ENCODE results near the gene LRCH2.
"Not testable (repeated sequence)": the region's sequence is repeated elsewhere in the genome, so short reads cannot be mapped to it uniquely, and the experiment has no call there.

Gene LRCH2

DNA sequence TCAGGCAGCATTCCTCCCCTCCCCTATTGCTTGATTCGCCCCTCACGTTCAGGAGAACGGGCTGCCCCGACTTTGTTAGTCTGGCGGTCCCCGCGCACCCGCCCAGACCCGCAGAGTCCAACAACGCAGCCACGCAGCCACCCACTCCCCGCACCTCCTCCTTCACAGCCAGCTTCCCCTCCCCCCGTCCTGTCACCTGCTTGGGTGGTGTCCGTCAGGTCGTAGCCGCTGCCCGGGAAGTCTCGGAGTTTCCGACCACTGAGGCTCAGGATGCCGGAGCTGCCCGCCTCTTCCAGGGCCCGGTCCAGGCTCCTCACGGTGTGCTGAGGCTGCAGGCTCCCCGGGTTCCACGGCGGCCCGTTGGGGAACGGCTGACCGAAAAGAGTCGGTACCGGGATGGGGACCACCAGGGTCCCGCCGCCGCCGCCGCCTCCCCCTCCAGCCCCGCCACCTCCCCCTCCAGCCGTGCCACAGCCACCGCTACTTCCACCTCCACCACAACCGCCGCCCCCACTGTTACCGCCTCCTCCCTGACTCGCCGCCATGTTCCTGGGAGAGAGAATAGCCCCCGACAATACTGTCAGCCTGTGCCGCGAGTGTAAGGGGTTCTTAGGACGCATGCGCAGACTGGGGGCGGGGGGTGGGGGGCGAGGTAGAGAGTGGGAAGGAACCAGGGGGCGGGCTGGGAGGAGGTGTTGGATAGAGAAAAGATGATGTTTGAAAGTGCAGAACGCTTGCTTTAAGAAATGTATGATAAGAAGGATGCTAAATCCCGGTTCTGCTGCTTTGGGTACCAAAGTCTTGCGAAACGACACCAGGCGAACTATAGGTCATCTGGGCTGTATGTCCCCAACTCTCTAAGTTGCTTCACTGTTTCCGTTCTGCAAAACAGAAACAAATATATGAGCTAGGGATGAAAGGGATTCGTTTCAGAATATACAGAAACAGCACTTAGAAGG lies at the start of gene LRCH2:
Gene LRCH2, minus strand, starts transcription at position 600 of the 959 bp plus-strand sequence. Its CDS starts 55 bp downstream, at position 545.
- no peak for DNase-seq (ENCODE audit: low read depth)

DNA sequence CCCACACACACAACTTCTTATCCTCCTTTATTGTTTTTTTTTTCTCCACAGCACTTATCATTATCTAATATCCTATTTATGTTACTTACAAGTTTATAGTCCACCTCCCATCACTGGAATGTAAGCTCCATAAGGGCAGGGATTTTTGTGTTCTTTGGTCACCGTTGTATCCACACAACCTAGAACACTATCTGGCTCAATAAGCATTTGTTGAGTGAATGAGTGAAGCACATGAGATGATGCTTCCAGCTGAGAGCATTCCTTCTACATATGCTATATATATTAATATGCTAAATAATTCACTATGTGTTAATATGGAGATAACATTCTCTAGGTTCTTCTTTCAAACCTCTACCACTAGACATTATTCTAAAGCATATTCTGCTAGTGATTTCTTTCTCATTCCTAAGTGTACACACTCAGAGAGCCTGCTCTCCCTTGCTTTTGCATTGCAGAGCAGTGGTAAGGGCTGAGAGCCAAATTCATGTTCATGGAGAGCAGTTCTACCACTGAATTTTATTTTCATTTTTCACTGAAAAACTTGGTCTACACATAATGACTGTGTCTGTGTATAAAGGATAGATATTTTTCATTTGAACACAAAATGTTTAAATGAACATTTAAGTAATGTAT lies 35.3 kb upstream of the LRCH2 start:
- DNase-seq (ENCODE audit: low read depth), result no peak

- no peak for DNase-seq (ENCODE audit: low read depth)
These were observed 34.5 kb upstream of the LRCH2 start for GRCh38 chrX:115268421-115268820.

- no peak for DNase-seq (ENCODE audit: low read depth)
These were observed 32.4 kb upstream of the LRCH2 start for GRCh38 chrX:115266300-115266699.

GRCh38 chrX:115264009-115264408 lies 30.1 kb upstream of the LRCH2 start:
- DNase-seq (ENCODE audit: low read depth), result no peak

- no peak for DNase-seq (ENCODE audit: low read depth)
These were observed 27.3 kb upstream of the LRCH2 start for GRCh38 chrX:115261148-115261547.

DNA sequence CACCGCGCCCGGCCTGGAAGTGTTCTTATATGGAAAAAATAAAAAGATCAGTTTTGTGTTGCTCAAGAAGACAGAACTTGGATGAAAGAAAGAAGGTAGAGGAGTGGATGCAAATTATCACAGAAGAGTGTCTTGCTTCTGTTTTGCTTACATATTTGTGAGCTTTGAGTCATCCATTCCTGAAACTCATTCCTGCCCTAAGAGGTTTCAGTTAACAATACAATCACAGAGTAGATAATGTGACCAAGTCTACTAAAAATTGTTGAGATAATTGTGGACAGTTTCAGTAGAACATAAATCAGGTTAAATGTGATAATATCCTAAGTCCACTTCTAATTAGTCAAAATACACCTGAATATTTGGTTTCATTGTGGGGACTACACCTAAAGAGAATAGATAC lies 26.4 kb upstream of the LRCH2 start:
- DNase-seq (ENCODE audit: low read depth), result no peak

- DNase-seq (ENCODE audit: low read depth), result no peak
These were observed 25.5 kb upstream of the LRCH2 start for GRCh38 chrX:115259238-115259875.

GRCh38 chrX:115257711-115258110 lies 23.8 kb upstream of the LRCH2 start:
- no peak for DNase-seq (ENCODE audit: low read depth)

GRCh38 chrX:115255003-115255402 lies 21.1 kb upstream of the LRCH2 start:
- DNase-seq (ENCODE audit: low read depth), result no peak

DNA sequence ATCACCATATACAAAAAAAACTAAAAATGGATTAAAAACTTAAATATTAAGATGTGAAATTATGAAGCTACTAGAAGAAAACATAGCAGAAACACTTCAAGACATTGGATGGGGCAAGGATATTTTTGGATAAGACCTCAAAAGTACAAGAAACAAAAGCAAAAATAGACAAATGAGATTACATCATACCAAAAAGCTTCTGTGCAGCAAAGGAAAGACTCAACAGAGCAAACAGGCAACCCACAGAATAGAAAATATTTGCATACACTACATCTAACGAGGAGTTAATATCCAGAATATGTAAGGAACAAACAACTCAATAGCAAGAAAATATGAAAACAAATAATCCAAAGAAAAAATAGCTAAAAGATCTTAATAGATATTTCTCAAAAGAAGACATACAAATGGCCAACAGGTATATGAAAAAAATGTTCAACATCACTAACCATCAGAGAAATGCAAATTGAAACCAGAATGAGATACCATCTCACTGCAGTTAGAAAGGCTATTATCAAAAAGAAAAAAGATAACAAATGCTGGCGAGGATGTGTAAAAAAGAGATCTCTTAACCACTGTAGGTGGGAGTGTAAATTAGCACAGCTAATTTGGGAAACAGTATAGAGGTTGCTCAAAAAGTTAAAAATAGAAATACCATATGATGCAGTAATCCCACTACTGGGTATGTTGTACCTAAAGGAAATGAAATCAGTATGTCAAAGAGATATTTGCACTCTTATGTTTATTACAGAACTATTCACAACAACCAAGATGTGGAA lies 17.8 kb upstream of the LRCH2 start:
- no peak for DNase-seq (ENCODE audit: low read depth)

- DNase-seq (ENCODE audit: low read depth), result no peak
These were observed 3.2 kb upstream of the LRCH2 start for GRCh38 chrX:115237056-115237455.

- no peak for DNase-seq (ENCODE audit: low read depth)
These were observed 2.7 kb upstream of the LRCH2 start for GRCh38 chrX:115236560-115236959.

- DNase-seq (ENCODE audit: low read depth), result no peak
These were observed 565 bp upstream of the LRCH2 start for GRCh38 chrX:115234461-115234860.

DNA sequence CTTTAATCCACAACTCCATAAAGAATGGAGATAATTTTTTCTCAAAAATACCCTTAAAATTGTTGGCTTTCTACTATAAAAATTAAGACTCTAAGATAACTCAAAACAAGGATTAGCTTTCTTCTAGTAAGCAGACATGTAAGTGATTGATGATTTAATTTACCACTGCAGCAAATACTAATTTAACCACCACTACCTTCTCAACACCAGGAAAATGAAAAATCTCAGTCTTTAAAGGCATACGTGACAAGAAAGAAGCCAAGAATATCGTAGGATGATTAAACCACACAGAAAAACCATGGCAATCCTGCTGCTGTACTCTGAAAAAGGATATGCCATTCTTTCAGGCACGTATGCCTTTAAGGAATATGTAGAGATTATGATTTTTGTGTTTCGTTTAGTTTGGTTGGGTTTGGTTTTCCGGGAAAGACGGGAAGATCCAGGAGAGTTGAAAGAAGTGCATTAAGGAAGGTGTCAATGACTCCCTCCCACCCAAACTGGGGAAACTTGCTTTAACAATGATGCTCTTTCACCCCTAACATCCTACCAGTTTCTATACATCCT lies 881 bp downstream of the LRCH2 start:
- no peak for DNase-seq (ENCODE audit: low read depth)

GRCh38 chrX:115229337-115230003 lies 4.4 kb downstream of the LRCH2 start:
- no peak for DNase-seq (ENCODE audit: low read depth)

GRCh38 chrX:115226929-115227328 lies 7.0 kb downstream of the LRCH2 start:
- no peak for DNase-seq (ENCODE audit: low read depth)

DNA sequence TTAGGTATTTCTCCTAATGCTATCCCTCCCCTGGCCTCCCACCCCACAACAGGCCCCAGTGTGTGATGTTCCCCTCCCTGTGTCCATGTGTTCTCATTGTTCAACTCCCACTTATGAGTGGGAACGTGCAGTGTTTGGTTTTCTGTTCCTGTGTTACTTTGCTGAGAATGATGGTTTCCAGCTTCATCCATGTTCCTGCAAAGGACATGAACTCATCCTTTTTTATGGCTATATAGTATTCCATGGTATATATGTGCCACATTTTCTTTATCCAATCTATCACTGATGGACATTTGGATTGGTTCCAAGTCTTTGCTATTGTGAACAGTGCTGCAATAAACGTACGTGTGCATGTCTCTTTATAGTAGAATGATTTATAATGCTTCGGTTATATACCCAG lies 16.6 kb downstream of the LRCH2 start:
- DNase-seq (ENCODE audit: low read depth), result not testable (repeated sequence)

GRCh38 chrX:115214605-115215004 lies 19.3 kb downstream of the LRCH2 start:
- DNase-seq (ENCODE audit: low read depth), result no peak

- no peak for DNase-seq (ENCODE audit: low read depth)
These were observed 19.7 kb downstream of the LRCH2 start for GRCh38 chrX:115214151-115214550.

DNA sequence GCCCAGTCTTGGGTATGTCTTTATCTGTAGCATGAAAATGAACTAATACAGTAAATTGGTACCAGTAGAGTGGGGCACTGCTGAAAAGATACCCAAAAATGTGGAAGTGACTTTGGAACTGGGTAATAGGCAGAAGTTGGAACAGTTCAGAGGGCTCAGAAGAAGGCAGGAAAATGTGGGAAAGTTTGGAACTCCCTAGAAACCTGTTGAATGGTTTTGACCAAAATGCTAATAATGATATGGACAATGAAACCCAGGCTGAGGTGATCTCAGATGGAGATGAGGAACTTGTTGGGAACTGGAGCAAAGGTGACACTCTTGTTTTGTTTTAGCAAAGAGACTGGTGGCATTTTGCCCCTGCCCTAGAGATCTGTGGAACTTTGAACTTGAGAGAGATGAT lies 24.3 kb downstream of the LRCH2 start:
- DNase-seq (ENCODE audit: low read depth), result not testable (repeated sequence)
